GM18520 (cell line): ENCODE data around the gene STAT5B.
"Not testable (repeated sequence)": the region's sequence is repeated elsewhere in the genome, so short reads cannot be mapped to it uniquely, and the experiment has no call there.

ENCODE experiments used
- ATAC-seq: cut with Tn5 transposase; IDR thresholded peaks from one replicate; pipeline ENCODE4 v1.9.1; 2021; ENCODE audit not compliant: unreplicated experiment

Gene STAT5B

DNA sequence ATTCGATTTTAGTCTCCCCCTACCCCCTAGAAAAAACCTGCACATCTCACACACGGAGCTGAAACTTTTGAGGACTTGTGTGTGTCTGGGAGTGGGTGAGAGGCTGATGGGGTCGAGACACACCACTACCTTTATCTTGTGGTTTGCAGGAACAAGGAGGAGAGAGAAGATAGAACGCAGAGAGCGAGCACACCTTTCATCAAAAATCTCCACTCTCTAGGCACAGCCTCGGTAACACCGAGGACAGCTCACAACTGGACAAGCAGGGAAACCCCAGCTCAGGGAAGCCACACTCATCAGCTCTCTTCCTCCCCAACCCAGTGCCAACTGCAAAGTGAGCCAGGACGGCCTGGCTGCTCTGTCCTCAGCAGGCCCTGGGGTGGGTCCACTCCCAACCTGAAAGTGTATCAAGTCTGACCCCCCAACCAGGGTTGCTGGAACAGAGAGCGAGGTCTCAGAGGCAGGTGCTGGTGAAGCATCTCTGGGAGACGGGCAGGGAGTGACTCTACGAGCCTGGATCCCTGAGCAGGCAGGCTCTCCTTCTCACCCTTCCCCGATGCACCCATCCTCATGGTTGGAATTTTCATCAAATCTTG, 76.7 kb downstream of the STAT5B start:
- ATAC-seq: no peak

DNA sequence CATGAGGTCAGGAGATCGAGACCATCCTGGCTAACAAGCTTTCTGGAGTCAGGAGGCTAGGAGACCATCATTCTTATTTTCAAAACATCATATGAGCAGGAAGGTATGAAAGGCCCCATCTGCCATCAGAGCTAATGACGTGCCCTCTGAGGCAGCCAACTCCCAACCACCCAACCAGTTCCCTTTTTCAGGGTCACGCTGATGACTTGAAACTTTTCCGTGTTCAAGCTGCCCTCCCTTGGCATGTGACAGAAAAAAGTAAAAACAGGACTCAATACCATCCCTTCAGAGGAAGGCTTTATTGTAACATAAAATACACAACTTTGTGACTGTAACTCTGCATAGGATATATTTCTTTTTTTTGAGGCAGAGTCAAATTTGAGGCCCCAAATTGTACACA, 77.3 kb downstream of the STAT5B start:
- no peak for ATAC-seq

DNA sequence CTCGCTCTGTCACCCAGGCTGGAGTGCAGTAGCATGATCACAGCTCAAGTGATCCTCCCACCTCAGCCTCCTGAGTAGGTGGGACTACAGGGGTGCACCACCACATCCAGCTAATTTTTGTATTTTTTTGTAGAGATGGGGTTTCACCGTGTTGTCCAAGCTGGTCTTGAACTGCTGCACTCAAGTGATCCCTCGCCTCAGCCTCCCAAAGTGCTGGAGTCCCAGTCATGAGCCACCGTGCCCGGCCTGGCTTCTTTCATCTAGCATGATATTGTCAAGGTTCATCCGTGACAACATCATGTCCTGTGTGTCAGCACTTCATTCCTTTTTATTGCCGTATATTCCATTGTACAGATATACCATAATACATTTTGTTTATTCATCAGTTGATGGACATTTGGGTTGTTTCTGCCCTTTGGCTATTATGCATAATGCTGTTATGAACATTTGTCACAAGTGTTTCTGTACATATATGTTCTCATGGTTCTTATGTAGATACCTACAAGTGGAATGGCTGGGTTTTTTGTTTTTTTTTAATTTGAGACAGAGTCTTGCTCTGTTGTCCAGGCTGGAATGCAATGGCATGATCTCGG, 78.5 kb downstream of the STAT5B start:
- ATAC-seq: no peak

DNA sequence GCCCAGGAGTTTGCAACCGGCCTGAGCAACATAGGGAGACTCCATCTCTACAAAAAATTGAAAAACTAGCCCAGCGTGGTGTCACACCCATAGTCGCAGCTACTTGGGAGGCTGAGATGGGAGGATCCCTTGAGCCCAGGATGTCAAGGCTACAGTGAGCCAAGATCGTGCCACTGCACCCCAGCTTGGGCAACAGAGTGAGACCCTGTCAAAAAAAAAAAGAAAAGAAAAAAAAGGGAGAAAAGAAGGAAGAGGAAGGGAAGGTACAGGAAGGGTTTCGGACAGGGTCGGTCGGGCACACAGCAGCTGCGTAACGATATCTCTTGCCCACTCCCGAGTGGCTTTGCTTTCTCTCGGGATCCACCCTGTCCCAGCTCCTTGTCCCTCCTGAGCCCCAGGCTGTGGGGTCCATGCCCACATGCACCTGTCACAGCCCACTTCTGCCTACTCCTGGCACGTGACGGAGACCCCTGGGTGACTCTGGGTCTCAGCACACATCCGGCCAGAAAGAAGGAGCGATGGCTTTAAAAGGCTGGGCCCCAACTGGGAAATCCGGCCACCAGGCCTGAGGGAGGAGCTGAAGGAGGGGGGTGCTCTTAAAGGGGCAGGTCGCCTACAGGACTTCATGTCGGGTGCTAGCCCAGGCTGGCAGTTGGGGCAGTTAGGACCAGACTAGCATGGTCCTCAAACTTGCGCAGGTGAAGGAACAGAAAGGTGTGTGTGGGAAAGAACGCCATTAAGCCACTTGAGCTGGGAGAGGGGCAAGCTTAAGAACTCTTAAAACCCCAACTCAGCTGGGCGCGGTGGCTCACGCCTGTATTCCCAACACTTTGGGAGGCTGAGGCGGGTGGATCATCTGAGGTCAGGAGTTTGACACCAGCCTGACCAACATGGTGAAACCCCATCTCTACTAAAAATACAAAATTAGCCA, 82.0 kb downstream of the STAT5B start, which contains the start of gene GHDC:
Gene GHDC, minus strand, starts transcription at position 526 of the 931 bp plus-strand sequence. CDS start 913 bp downstream, outside the sequence.
- peak; percentile 59 for ATAC-seq

DNA sequence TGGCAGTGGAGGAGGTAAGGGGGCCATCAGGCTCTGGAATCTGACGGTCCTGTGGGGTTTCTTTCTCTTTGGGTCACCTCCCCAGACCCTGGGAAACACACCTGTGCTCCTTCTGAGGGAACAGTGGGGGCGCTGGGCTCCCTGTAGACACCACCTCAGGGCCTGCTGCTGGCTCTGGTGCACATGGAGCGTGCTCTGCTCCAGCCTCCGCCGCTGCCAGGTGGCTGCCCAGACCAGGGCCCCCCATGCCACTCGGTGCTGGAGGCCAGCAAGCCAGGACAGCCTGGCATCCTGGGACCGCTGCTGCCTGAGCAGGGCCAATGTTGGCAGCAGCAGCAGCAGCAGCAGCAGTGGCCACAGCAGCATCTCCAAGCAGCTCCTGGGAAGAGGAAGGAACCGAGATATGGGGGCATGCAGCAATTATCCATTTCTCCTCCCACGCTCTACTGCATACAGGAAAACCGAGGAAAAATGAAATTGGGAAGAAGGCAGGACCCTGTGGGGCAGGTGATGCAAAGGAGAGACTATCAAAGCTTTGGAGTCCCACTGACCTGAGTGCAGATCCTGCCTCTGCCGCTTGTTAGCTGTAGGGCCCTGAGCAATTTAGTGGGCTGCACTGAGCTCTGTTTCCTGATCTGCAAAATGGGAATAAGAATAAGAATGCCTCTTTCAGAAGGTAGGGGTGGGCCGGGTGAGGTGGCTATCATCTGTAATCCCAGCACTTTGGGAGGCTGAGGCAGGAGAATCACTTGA, 82.8 kb downstream of the STAT5B start:
- no peak for ATAC-seq

DNA sequence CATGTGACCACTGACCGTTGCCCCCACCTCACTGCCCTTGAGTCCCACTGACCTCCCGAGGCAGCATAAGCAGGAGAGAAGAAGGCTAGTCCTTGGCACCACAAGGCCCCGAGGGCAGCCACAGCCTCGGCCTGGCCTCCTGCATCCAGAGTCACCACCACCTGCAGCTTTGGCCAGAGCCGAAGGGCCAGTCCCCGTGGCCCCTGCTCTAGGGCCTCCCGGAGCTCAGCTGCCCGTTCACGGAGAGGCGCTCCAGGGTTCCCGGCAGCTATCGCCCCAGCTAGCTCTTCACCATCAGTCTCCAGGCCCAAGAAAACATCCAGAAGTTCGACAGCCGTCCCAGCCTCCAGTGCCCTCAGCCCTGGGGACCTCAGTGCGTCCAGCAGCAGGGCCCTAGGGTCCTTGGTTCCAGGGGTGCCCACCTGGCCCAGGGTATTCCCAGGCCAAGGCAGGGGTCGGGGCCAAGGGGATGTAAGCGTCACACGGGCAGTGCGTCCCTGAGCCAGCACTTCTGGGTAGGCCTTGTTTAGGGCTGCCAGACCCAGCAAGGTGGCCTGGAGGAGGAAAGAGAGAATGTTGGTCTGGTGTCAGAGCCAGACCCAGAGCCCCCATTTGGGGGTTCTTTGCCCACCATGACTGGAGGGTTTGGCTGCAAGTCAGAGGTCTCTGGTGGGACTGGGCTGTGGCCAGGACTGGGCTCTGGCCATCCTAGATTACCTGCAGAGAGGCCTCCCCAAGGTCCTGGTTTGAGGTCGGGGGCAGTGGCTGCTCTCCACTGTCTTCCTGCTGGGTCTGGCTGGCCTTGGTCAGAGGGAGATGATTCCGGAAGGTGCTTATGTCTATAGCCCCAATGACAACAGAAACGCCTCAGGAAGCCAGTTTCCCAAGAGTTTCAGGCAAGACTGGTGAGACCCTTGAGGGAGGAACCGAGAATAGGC, 83.7 kb downstream of the STAT5B start:
- no peak for ATAC-seq

DNA sequence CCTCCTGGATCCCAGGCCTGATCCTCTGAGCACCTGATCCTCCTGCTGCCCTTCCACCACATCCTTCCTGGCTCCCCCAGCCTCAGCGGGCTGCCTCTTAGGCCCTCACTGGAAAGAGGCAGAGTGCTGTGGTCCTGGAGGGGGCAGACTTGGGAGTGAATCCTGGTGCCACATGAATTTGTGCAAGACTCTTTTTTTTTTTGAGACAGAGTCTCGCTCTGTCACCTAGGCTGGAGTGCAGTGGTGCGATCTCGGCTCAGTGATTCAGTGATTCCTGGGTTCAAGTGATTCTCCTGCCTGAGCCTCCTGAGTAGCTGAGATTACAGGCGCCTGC, 84.9 kb downstream of the STAT5B start:
- no peak for ATAC-seq

DNA sequence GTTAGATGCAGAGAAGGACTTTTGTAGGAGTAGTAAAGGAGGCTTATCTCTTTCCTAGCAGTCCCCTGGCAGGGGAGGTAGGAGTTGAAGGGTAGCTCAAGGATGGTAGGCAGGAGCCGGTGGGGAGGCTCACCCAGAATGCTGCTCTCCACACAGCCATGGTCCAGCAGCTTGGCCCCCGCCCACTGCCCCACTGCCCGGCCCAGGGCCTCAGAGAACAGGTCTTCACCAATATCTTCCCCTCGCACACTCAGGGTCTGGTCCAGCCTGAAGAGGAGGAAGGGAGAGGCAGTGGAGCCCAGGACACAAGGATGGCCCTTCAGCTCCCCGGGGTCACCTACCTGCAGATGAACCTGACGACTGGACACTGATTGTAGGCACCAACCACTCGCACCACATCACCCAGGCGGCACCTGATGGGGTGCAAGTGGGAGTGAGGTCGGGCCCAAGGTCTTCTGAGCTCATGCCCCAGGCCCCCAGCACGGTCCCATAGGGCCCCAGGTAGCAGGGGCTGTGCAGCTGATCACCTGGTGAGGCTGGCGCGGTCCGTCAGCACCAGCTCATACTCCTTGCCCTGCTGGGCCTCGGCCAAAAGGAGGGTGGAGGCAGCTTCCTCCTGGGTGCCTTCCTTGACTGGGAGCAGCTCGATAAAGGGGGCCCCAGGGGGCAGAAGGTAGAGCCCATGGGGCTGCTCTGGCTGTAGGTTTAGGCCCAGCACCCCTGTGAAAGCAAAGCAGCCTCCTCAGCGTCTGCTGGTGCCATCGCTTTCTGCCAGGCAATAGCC, 85.5 kb downstream of the STAT5B start:
- ATAC-seq: no peak

DNA sequence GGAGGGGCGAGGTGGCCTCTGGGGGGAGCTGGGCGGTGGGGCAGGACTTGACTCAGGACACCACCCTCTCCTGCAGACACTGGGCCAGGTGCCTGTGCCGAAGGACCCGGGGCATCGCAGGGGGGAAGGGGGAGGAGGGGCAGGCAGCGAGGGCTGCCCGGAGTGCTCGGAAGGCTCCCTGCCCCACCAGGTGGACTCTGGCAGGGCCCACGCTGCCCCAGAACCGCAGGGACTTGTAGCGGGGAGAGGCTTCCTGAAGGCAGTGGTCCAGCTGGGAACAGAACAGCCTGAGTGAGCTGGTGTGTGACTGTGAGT, 86.6 kb downstream of the STAT5B start:
- no peak for ATAC-seq

DNA sequence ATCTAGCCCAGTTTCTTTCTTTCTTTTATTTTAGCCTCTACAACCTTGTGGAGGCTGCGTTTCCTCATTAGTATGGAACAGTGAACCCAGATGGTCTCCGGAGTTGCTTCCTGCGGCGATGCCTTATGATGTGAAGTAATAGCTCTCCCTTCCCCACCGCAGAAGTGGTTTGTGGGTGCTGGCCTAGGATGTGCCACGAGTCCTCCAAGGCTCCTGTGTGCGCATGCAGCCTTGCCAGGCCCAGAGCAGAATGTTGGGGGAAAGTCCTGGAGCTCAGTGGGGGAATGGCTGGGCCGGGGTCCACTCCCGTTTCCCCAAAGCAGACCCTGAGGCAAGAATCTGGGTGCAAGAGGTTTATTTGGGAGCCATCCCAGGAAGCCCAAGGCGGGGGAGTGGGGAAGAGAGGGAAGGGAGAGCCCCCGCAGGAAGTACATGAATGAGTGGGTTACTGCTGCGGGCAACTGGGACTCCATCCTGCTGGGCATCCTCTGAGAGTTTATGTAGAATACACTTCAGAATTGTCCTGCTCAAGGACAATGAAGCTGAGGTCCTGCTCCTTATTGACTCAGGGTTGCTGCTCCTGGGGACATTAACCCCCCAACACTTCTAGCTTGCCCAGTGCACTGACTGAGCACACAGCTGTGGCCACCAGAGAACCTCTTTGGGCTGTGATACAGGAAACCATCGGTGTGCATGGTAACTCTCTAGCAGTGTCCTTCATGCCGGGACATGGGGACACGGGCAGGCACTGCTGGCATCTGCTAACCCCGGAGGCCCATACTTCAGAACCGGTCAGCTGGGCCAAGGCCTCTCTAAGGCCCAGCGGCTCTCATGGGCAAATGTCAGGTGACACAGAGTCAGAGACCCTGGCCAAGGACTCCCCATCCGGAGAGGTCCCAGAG, 87.2 kb downstream of the STAT5B start:
- no peak for ATAC-seq

DNA sequence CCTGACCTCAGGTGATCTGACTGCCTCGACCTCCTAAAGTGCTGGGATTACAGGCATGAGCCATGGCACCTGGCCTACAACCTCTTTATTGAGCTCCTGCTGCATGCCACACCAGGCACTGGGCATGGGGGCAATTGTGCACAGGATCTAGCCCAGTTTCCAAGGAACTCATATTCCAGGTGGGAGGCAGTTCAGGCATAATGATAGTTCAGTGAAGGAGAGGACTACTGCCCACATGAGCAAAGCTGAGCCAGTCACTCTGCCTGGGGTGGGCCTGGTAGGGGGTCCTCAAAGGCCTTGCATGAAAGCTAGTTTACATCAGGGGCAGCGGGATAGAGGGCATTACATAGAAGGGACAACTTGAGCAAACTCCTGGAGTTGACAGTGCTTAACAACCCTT, 88.4 kb downstream of the STAT5B start:
- no peak for ATAC-seq

DNA sequence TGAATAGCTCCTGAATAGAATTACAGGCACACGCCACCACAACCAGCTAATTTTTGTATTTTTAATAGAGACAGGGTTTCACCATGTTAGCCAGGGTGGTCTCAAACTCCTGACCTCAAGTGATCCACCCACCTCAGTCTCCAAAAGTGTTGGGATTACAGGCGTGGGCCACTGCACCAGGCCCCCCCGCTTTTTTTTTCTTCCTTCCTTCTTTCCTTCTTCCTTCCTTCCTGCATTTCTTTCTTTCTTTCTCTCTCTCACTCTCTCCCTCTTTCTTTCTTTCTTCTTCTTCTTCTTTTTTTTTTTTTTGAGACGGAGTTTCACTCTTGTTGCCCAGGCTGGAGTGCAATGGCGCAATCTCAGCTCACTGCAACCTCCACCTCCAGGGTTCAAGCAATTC, 90.0 kb downstream of the STAT5B start:
- not testable (repeated sequence) for ATAC-seq

DNA sequence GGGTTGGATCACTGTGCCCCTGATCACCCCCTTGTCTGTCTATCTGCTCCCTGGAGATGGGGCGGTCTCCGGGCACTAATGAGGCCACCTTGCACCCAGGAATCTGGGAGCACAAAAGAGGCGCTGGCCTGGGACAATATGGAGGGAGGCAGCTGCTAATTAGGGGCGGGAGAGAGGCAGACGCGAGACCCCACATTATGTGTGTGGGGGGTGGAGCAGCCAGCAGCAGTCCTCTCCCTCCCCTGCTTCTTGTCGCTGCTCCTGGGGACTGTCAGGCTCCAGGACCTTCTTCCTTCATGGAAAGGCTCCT, 90.6 kb downstream of the STAT5B start:
- ATAC-seq: no peak

DNA sequence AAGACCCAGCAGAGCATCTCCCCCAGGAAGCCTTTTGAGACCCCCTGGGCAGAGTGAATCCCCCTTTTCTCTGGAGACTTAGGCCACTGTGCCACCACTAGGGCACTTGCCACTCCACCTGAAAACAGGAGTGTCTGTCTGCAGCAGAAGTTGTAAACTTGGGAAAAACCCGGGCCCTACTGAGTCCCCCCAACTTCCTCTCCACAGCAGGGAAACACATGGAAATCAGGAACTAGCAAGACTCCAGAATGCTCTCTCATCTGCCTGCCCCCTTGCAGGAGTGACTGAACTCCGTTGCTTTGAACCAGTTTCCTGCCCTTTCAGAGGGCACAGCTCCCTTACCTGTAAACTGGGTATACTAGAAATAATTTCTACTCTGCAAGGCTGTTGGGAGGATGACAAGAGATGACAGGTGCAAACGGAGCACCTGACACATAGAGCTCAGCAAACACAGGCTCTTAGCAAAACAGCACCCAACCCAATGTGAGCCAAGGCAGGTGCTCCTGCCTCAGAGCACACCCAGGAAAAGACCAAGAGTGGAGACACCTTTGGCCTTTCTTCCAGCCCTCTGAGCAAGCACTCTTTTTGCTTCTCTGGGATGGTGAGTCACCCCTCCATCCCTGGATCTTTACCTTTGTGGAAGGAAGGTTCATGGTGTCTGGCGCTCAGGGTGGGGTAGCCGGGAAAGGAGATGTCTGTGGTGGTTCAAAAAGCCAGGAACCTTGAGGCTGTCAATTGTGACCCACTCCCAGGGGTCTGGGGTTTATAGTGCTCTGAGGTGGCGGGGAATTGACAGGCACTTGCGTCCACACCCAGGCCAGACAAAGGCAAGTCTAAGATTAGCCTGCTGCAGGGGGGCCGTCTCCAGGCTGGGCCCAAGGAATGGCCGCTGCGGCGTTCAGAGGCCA, 91.2 kb downstream of the STAT5B start, which contains the start of gene HCRT:
Gene HCRT, minus strand, starts transcription at position 740 of the 908 bp plus-strand sequence. Its CDS starts 87 bp downstream, at position 653.
- no peak for ATAC-seq

DNA sequence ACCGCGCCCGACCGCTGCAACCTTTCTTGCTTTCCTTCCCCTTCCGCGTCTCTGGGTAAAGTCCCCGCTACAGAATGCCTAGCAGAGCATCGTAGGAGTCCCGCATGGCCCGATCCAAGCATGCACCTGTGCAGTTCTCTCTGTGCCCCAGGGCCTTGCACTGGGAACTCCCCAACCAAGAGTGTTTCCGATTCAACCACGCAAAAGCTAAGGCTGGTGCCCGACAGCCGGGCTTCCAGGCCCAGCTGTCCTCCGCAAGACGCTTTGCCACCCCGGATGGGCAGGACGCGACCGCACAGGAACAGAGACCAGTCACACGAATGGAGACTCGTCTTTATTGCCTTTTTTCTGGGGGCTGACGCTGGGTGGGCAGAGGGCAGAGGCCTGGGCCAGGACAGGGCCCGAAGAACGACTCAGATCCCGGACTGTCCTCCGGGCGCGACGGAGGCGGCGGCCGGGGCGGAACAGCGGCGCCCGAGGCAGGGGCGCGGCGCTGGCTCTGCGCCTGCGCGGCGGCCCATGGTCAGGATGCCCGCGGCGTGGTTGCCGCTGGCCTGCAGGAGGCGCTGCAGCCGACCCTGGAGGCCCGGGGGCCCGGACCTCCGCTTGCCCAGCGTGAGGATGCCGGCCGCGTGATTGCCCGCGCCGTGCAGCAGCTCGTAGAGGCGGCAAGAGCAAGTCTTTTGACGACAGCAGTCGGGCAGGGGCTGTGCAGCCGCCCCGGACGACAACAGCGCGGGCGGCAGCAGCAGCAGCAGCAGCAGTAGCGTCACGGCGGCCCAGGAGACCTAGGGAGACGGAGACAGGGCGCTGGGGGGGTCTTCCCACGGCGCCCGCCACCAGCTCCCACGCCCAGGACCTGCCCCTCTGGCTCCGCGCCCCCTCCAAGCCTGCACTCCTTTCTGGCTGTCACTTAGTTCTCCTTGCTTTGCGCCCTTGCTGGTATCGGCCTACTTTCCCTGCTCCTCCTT, 92.2 kb downstream of the STAT5B start:
- peak; percentile 60 for ATAC-seq

DNA sequence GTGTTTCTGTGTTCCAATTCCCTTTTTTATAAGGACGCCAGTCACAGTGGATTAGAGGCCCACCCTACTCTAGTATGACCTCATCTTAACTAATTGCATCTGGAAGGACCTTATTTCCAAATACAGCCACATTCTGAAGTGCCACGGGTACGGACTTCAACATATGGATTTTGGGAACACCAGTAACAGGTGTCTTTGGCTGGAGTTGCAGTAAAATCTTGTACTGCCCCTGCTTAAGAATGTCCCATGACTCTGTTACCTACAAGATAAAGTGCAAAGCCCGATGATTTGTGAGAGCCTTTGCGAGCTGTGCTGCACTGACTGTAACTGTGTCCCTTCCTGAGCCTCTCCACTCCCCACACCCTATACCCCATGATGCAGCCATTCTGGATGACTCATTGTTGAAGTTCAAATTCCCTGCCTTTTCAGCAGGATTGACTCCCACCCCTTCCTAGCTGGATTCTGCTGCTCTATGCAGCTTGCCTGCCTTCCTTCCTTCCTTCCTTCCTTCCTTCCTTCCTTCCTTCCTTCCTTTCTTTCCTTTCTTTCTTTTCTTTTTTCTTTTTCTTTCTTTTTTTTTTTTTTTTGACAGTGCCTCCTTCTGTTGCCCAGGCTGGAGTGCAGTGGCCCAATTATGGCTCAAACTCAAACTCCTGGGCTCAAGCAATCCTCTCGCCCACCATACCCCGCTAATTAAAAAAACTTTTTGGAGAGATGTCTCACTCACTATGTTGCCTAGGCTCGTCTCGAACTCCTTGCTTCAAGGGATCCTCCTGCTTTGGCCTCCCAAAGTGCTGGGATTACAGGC, 93.1 kb downstream of the STAT5B start:
- no peak for ATAC-seq
